GM21619 (cell line): ENCODE data around the gene TCEA2.
"Not testable (repeated sequence)": the region's sequence is repeated elsewhere in the genome, so short reads cannot be mapped to it uniquely, and the experiment has no call there.

Experiments used
- ATAC-seq: cut with Tn5 transposase; IDR thresholded peaks from one replicate; pipeline ENCODE4 v1.9.1; 2021; ENCODE audit not compliant: unreplicated experiment

TCEA2 gene

DNA sequence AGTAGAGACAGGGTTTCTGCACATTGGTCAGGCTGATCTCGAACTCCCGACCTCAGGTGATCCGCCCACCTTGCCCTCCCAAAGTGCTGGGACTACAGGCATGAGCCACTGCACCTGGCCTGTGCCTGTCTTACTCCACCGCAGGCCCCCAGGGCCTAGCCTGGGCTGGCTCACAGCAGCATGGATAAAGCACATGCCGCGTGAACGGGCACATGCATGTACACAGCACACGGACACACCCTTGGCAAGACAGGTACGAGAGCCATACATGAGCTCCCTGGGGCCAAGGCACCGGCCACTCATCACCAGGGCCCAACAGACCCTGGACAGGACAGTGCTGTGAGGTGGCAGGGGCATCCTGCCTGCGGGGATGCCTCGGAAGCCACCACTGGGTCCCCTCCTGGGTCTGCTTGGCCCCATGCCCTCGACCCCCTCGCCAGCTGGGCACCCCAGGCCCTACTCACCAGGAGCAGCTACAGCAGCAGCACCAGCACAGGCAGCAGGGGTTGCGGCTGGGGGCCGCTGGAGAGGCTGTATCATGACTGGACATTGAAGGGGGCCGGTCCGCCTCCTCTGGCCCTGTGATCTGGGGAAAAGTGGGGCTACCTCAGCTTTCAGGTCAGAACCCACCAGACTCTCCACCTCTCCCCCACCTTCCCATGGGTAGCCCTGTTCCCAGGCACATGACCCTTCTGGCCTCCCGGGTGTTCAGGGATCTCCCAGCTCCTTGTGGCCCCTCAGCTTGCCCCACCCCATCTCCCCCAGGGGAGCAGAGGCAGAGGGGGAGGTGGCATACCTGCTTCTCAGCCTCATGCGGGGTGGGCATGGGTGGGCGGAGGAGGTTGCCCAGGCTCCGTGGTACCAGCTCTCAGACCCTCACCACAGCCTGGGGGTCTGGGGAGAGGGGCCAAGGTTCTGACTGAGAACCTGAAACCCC lies 13.3 kb downstream of the TCEA2 start:
- no peak for ATAC-seq

DNA sequence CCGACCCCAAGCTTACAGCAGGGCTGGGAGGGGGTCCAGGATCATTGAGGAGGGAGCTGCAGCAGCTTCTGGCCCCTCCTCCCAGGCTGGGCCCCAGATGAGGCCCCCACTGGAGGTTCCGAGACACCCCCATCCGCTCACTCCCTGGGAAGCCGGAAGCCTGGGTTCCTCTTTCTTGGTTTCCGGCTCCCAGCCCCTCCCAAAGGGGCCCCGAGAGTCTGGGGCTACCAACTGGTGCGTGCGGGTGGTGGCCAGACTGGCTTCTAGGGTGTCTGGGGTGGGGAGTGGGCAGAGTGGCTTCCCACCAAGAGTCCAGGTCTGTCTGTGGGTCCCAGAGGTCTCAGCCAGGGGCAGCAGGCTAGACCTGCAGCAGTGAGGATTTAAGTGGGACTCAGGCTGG lies 14.1 kb downstream of the TCEA2 start:
- ATAC-seq = no peak

DNA sequence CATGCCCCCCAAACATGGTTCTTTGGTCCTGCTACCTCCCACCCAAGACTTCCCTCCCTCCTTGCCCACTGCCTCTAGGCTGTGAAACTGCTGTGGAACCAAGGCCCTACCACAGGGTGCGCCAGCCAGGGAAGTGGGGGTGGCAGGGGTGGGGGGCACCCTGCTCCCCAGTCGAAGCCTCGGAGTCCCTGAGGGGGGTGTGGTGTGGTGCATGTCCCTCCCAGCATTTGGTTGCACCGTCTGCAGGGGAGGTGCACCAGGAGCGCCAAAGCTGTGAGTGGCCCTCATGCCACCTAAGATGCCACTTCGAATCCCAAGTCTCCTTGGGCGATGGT lies 14.5 kb downstream of the TCEA2 start:
- ATAC-seq = no peak

DNA sequence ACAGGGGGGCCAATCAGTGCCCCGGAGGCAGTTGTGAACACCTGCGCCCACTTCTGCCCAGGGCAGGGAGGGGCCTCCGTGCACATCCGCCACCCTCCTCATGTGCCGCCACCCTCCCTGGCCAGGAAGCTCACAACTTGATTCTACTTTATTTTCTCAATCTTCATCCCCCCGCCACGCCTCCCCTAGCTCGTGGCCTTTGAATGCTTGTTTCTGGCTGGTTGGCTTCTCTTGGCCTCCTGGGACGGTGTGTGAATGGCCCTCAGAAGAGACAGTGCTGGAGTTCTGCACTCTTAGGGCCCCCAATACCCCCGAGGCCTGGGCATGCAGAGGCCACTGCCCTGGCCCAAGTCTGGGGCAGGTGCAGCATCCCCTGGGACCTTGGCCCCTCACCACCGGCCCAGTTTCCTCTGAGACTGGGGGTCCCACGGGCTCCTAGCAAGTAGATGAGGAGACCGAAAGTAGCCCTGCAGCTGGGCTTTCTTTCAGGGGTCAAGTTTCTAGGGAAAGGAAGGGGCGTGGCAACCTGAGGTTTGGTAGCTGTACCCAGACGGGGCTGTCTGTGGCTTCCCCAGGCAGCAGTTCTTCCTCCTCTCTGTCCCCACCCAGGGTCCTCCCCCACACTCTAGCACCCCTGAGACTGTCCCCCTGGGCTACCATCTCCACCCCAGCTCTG lies 15.0 kb downstream of the TCEA2 start:
- ATAC-seq = no peak

DNA sequence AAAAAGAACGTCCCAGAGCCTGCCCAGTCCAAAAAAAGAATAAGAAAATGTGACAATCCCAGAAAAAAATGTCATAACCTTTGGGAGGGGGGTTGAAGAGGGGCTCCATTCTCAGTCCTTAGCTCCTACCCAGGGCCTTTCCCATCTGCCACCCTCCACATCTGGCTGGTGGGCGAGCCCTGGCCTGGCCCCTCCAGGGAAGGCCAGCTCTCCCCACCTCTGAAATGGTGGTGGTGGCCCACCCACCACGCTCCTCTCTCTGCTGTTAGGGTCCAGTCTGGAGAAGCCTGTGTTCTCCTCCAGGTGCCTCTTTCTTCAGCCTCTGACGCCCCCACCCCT lies 15.9 kb downstream of the TCEA2 start:
- ATAC-seq = no peak

DNA sequence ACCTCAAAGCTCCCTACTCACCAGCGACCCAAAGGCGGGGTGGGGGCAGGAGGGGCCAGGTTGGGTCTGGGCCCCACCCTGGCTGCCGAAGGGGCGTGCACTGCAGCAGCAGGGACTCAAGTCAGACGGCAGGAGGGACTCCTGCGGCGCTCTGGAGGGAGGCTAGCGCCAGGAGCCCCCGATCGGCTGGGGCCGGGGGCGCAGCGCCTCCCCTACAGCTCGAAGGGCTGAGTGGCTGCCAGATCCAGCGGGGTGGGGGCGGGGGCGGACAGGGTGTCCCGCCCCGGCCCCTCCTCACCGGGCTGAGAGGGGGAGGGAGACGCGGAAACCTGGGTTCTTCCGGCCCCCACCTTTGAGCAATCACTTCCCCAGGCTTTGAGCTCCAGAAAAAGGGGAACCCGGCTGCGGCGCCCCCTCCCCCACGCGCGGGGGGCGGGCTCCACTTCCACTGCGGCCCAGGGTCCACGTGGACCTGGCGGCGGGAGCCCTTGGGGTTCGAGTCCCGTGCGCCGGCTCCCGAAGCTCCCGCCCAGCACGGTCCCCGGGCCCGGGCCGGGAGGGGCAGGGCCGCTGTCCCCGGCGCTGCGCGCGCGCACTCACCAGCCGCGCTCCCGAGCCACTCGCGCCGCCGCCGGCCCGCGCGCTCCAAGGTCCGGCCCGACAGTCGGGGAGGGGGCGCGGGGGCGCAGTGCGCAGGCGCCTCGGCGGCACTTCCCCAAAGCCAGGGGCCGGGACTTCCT lies 16.4 kb downstream of the TCEA2 start, which contains the start of gene RGS19:
TSS of gene RGS19 (minus strand) at position 246 of the 740 bp plus-strand sequence. CDS start 2,632 bp downstream, outside the sequence.
- peak; percentile 36 for ATAC-seq

DNA sequence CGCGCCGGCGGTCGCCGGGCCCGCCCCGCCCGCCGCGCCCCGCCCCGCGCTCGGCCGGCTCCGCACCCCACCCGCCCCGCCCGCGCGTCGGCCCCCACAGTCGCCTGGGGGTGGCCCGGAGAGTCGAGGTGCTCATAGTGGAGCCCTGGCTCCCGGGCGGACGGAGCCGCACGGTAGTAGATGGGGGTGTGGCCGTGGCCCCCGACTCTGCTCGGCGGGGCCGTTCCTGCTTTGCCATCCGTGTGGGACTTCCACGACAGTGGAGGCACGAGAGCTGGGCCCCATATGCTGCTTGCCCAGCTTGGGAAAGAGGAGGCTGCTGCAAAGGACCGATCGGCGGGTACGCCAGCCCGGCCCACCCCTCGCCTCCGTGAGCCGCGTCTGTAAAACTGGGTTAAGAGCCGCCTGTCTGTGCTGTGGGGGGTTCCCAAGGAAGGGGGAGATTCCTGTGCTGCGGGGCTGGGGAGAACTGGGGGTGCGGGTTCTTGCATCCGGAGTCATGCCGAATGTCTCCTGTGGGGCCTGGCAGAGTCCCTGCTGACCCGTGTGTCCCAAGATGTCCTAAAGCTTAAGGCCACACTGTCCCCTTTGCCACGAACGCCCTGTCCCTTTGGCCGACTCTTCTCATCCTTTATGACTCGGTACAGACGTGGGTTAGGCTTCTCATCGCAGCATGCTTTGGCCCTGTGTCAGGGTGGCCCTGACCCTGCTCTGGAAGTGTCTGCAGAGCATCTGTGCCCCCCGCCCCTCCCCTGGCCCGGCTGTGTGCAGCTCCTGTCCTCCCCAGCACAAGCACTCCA lies 17.2 kb downstream of the TCEA2 start, which contains the start of gene OPRL1:
TSS of gene OPRL1 (plus strand) at position 70 of the 800 bp plus-strand sequence. CDS start 12,639 bp downstream, outside the sequence.
- ATAC-seq = no peak

DNA sequence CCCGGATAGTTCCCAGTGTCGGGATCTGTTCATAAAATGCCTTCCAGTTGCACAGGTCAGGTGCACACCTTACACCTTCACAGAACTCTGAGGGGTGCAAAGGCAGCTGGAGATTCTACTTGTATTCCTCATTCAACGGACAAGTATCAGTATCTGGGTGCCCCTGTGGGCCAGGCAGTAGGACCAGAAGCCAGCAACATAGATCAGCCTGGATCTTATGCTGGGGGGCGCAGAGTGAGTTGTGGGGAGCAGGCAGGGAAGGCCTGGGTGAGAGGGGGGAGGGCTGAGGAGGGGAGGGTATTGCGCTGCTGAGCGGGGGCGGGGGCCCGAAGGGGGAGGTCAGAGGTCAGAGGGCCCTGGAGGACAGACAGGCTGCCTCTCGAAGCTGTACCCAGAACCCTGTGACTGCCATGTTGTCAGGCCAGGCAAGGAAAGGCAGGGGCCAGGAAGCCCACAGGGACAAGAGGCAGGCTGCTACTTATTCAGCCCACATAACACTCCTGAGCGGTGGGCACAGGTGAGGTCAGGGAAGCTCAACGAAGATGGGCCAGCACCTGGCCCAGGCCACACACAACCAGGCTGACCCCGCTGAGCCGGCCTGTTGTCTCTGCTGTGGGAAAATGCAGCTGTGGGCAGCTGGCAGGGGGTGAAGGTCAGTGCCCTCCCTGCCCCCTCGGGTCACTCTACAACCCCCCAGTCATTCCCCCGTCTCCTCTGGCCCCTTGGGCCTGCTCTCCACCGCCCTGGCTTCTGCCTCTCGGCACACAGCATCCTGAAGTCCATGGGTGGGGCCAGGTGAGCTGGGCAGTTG lies 18.0 kb downstream of the TCEA2 start:
- ATAC-seq = no peak

DNA sequence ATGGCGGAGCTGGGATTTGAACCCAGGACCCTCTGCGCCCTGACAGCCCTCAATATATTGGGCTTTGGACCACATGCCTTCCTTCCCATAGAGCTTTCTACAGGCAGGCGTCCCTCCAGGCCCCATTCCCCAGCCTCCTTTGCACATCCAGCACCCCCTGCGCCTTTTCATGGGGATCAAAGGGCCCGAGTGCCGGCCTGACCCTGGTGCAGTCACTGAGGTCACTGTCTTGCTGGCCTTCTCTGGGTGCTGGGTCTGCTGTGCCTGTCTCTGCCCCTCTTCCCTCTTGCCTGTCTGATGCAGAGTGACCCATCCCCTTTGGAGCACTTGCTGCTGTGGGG lies 18.6 kb downstream of the TCEA2 start:
- no peak for ATAC-seq

DNA sequence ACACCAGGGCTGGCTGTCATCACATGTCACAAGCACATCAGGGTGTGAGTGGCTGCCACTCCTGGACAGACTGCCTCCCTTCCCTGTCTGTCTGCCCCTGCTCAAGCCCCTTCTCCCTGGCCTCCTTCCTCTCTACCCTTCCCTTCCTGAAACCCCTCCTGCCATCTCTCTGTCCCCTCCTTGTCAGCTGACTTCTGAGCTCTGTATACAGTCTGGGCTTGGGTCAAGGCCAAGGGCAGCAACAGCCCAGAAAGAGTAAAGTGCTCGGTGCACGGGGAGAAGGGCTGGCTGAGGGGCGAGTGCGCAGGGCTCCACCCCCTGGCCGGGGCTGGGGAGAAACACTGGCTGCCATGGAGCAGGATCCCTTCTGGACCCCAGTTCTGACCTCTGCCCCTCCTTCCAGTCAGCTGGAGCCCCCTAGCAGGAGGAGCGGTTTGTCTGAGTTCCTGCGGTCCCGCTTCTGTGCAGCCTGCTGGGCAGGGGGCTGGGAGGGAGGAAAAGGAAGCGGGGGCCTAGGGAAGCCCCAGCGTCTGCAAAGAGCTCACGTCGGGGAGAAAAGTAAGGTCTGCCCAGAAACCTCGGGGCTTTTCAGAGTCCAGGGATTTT lies 19.2 kb downstream of the TCEA2 start:
- ATAC-seq = no peak

DNA sequence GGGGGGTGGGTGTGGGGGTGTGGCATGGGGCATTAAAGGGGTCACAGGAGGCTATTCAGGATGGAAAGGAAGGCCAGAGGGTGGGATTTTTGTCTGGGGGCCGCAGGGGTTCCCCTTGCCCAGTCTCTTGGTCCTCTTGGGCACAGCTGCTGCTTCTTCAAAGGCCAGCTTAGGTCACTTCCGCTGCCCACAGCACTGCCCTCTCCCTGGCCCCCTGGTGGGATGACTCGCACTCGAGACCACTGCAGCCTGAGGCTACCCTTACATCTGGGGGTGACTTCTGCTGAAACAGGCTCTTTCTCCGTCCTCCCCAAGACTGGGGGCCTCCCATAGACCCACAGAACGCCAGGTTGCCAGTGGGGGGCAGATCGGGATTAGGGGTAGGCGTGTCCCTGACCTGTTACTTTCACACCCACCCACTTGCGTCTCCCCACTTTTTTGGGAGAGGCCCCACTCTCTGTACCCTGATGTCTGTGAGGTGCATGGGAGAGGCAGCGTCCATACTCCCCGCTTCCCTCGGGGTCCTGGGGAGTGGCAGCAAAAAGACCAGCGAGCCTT lies 19.9 kb downstream of the TCEA2 start:
- no peak for ATAC-seq

DNA sequence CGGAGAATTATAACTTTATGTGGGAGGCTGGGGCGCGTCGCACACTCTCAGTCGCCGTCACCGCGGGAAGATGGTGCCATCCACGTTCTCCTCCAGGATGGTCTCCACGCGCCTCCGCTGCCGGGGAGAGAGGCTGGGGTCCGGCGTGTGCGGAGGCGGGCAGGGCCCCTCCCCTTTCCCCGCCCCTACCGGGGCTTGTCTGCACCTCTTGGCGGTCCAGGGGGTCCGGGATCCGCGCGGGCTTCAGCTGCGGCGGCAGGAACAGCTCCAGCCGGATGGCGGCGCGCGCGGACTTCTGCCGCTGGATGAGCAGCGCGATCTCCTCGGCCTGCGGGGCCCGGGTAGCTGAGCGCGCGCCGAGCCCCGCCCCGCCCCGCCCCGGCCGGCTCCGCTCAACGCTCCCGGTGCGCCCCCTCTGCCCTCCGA lies 20.4 kb downstream of the TCEA2 start:
- ATAC-seq = no peak

DNA sequence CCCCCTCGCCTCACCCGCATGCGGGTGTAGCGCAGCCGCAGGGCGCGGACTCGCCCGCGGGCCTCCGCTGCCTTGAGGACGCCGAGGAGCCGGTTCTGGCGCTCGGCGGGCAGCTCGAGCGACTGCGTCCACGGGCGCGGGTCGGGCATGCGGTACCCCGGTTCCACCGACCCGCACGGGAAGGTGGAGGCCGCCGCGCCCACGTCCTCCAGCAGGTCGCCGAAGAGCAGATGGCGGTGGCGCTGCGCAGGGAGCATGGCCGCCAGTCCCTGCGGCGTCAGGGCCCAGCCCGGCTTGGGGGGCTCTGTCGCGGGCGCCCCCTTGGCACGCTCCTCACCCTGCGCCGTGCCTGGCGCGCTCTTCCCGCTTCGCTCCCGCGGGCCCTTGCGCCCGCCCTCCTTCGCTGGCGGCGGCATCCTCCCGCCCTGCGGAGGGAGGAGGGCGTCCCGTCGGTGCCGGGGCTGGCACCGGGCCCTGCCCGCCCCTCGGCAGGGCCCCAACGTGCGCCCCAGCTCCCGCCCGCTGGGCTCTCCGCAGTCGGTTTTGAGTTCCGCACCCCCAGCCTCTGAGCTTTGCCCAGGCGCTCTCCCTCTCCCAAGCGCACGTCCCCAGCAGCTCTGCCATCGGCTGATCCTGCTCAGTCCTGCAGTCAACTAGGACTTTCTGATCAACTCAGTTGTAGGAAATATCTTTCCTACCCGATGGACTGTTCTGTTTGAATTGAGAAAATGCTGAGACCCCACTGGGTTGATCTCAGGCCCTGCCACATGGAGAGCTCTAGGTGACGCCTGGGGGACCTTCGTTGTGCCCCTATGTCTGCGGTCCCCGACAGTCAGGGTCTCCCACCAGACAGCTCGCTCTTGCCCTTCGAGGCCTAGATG lies 21.0 kb downstream of the TCEA2 start, which contains the start of gene LKAAEAR1:
TSS of gene LKAAEAR1 (minus strand) at position 595 of the 881 bp plus-strand sequence. CDS start at position 416, 179 bp downstream.
- no peak for ATAC-seq

DNA sequence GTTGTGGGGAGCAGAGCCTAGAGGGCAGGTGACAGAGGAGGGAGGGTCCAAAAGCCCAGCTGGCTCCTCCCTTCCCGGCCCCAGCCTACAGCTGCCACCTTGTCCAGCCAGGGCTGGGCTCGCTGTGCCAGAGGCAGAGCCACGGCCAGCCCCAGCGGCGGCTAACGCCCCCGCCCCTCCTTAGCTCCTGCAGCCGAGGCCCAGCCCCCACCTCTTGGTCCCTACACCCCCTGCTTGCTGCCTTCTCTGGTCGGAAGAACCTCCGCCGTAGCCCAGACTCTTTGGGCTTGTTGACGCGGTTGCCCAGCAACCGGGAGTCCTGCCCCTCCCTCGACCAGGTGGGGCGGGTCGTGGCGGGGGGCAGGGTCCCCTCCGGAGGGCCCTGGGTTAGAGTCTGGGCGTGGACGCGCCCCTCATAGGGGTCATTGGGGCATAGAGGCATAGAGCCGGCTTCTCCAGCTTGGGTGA lies 21.7 kb downstream of the TCEA2 start:
- ATAC-seq = no peak

DNA sequence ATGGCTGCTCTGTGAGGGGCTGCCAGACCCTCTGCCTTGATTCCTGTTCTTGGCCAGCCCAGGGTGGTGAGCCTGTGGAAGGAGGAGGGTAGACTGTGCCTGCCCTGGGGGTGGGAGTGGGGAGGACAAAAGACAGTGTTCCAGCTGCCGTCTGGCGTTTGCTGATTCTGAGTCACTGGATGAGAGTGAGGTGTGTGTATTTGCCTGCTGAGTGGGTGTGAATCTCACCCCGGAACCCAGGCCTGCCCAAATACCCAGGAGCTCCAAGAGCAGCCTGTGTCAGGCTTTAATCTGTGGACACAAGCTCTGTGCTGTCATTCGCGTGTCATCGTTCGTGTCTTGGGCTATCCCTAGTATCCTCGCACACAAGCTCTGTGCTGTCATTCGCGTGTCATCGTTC lies 23.8 kb downstream of the TCEA2 start:
- no peak for ATAC-seq

DNA sequence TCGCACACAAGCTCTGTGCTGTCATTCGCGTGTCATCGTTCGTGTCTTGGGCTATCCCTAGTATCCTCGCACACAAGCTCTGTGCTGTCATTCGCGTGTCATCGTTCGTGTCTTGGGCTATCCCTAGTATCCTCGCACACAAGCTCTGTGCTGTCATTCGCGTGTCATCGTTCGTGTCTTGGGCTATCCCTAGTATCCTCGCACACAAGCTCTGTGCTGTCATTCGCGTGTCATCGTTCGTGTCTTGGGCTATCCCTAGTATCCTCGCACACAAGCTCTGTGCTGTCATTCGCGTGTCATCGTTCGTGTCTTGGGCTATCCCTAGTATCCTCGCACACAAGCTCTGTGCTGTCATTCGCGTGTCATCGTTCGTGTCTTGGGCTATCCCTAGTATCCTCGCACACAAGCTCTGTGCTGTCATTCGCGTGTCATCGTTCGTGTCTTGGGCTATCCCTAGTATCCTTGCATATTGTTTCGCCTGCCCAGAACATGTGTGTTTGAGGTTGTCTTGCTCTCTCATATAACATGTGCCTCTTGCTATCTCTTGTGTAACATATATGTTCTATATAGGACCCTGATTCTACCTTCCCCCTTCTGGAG lies 24.3 kb downstream of the TCEA2 start:
- not testable (repeated sequence) for ATAC-seq

DNA sequence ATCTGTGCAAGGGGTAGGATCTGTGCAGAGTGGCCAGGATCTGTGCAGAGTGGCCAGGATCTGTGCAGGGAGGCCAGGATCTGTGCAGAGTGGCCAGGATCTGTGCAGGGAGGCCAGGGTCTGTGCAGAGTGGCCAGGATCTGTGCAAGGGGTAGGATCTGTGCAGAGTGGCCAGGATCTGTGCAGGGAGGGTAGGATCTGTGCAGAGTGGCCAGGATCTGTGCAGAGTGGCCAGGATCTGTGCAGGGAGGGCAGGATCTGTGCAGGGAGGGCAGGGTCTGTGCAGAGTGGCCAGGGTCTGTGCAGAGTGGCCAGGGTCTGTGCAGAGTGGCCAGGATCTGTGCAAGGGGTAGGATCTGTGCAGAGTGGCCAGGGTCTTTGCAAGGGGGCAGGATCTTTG lies 25.6 kb downstream of the TCEA2 start:
- ATAC-seq = not testable (repeated sequence)

DNA sequence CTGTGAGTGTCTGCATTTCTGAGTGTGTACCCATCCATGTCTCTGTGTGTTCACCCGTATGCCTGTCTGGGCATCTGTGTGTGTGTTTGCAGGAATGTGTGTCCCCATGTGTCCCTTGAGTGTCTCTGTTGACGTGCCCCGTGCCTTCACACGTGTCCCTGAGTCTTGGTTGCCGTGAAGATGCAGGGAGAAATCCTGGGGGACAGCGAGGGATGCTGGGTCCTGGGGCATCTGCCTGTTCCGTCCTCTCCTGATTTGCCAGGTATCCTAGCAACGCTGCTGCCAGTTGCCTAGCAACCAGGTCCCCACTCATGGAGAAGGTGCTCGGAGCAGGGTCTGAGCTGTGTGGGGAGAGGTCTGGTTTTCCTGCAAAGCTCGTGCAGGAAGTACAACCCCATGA lies 27.2 kb downstream of the TCEA2 start:
- ATAC-seq = no peak
